A673 (cell line): ENCODE data around the gene PARD3. TPM values are rescaled to one million over a fixed set of nuclear protein-coding genes. Genes with fewer than 3 reads are reported as not detected.

Source experiments
- BruUV-seq: library from RNA; stranded (reverse); fragments of 400-500 nt; replicated peaks from 2 replicates; lab custom pipeline; 2021; lab: Mats Ljungman, UMichigan
- CTCF ChIA-PET: fragments of 300-600 bp; sonication (Branson Sonifier 250); formaldehyde crosslinking; loops from one replicate; lab custom pipeline; 2022; ENCODE audit warnings: antibody characterized with exemption; lab: Charles Lee
- POLR2A ChIA-PET: fragments of 300-600 bp; sonication (Branson Sonifier 250); formaldehyde crosslinking; loops from one replicate; lab custom pipeline; 2022; ENCODE audit warnings: antibody characterized with exemption; ENCODE audit not compliant: low non-redundant PET; lab: Charles Lee
- DNase-seq: peaks from one replicate; pipeline ENCODE4 v3.0.0-alpha.2; 2015; ENCODE audit warnings: low spot score
- H3K27ac ChIP-seq: fragments of 200-600 bp; sonication (generic); 2 replicates; pipeline ENCODE4 v1.5.1; 2016; ENCODE audit warnings: mixed run types, low read depth, mild to moderate bottlenecking, mixed read lengths, antibody characterized with exemption, low read length; ENCODE audit not compliant: poor library complexity, severe bottlenecking
- H3K27me3 ChIP-seq: fragments of 200-600 bp; sonication (generic); replicated peaks from 2 replicates; pipeline ENCODE4 v1.6.1; 2017; ENCODE audit warnings: mixed run types, low read depth, mild to moderate bottlenecking, mixed read lengths, antibody characterized with exemption, low read length; ENCODE audit not compliant: insufficient read depth, poor library complexity
- H3K36me3 ChIP-seq: fragments of 200-600 bp; sonication (generic); 2 replicates; pipeline ENCODE4 v1.6.1; 2016; ENCODE audit warnings: mixed run types, mild to moderate bottlenecking, mixed read lengths, antibody characterized with exemption, low read length; ENCODE audit not compliant: insufficient read depth, poor library complexity, severe bottlenecking
- H3K4me1 ChIP-seq: fragments of 200-600 bp; sonication (generic); 2 replicates; pipeline ENCODE4 v1.6.1; 2017; ENCODE audit warnings: mixed run types, mild to moderate bottlenecking, mixed read lengths, antibody characterized with exemption, low read length; ENCODE audit not compliant: insufficient read depth, poor library complexity, severe bottlenecking
- H3K4me3 ChIP-seq: fragments of 200-600 bp; sonication (generic); 2 replicates; pipeline ENCODE4 v1.5.1; 2016; ENCODE audit warnings: low read depth, mixed run types, mild to moderate bottlenecking, mixed read lengths, low read length; ENCODE audit not compliant: poor library complexity, severe bottlenecking
- H3K9me3 ChIP-seq: fragments of 200-600 bp; sonication (generic); 2 replicates; pipeline ENCODE4 v1.6.1; 2016; ENCODE audit warnings: mixed run types, low read depth, mild to moderate bottlenecking, mixed read lengths, antibody characterized with exemption, low read length; ENCODE audit not compliant: poor library complexity, severe bottlenecking
- CTCF ChIP-seq: fragments of 300-800, 200-600 bp; sonication (generic); conservative IDR thresholded peaks from 2 replicates; pipeline ENCODE4 v1.5.1; 2017; ENCODE audit warnings: low read depth, mild to moderate bottlenecking, antibody characterized with exemption, low read length, moderate library complexity, mixed read lengths
- EZH2 ChIP-seq: fragments of 200-600 bp; sonication (generic); IDR thresholded peaks from 2 replicates; pipeline ENCODE4 v1.6.1; 2017; ENCODE audit warnings: borderline replicate concordance, low read depth, mild to moderate bottlenecking, mixed read lengths, antibody characterized with exemption, low read length; ENCODE audit not compliant: poor library complexity, severe bottlenecking
- intact Hi-C: fragments of 100-400 bp; cut with micrococcal nuclease; formaldehyde crosslinking; loops from one replicate; pipeline ENCODE4 v1.10.0; 2022; ENCODE audit not compliant: unreplicated experiment
- total RNA-seq: library from RNA; stranded (reverse); gene quantifications from 2 replicates; pipeline ENCODE4 v1.2.3, GENCODE V29; 2021

PARD3 gene
- total RNA-seq, 1 experiment from 2014 or later, result 28.0 TPM

DNA sequence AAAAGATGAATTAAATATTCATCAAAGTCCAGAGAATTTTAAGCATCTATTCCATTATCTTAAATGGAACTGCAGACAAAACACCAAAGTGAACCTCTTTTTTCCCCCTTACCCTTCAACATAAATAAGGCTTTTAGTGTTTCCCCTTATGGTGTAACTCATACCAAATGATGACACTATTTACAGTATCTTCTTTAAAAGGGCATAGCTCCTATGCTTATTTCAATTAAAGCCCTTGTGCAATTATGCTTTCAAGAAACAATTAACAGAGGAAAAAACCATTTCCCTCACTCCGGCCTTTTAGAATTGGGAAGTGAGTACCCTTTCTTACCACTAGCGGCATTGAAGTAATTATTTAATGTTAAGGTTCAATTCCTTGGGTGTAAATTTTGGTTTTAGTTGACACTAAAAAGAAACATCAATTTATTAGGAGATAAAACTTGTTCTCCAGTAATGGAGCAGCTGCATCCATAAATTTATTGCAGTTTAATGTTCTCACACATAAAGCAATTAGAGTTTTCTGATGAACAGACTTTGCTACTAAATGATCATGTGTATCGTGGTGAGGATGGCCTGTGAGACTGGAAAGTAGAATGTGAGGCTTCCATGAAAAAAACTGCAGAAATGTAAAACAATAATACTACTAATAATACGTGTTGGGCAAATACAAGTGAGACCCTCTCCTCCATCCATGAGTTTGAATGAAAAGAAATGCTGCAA, 661.3 kb downstream of the PARD3 start:
- BruUV-seq, result no TSS peak
- POLR2A ChIA-PET, result no interaction called here
- intact Hi-C loops, result no loop called here
- no peaks in the 10 kb centered on the region for H3K36me3 ChIP-seq
- H3K9me3 ChIP-seq, result no peaks in the 10 kb centered on the region
- H3K4me1 ChIP-seq, result no peaks in the 10 kb centered on the region
- H3K27ac ChIP-seq, result no peak overlapping the region
- no peak for DNase-seq
- no peak overlapping the region for H3K4me3 ChIP-seq
- no peaks in the 10 kb centered on the region for H3K27me3 ChIP-seq
- no peak for TF ChIP-seq EZH2
- no peak for TF ChIP-seq CTCF
- CTCF ChIA-PET, result no interaction called here

GRCh38 chr10:34152434-34152833, 662.7 kb downstream of the PARD3 start:
- no peaks in the 10 kb centered on the region for H3K4me1 ChIP-seq
- no peaks in the 10 kb centered on the region for H3K27me3 ChIP-seq
- H3K27ac ChIP-seq, result no peak overlapping the region
- H3K9me3 ChIP-seq, result no peaks in the 10 kb centered on the region
- POLR2A ChIA-PET, result interaction anchor here (0.6 kb wide), 2 partner anchors 19 to 41 kb away, joined by 3 to 6 read pairs; no protein-coding TSS in a partner anchor
- no peak overlapping the region for H3K4me3 ChIP-seq
- intact Hi-C loops, result no loop called here
- H3K36me3 ChIP-seq, result no peaks in the 10 kb centered on the region
- no peak for TF ChIP-seq EZH2
- TF ChIP-seq CTCF, result no peak
- no peak for DNase-seq
- no TSS peak for BruUV-seq
- CTCF ChIA-PET, result no interaction called here

- H3K27me3 ChIP-seq, result no peaks in the 10 kb centered on the region
- no peaks in the 10 kb centered on the region for H3K9me3 ChIP-seq
- H3K27ac ChIP-seq, result no peak overlapping the region
- intact Hi-C loops, result no loop called here
- CTCF ChIA-PET, result no interaction called here
- H3K4me1 ChIP-seq, result no peaks in the 10 kb centered on the region
- no peak for DNase-seq
- no peak for TF ChIP-seq CTCF
- no peak for TF ChIP-seq EZH2
- H3K36me3 ChIP-seq, result no peaks in the 10 kb centered on the region
- POLR2A ChIA-PET, result interaction anchor here (0.6 kb wide), 2 partner anchors 20 to 42 kb away, joined by 3 to 6 read pairs; no protein-coding TSS in a partner anchor
- no TSS peak for BruUV-seq
- no peak overlapping the region for H3K4me3 ChIP-seq
Observed at GRCh38 chr10:34151931-34152330, 663.2 kb downstream of the PARD3 start.
